GM23338 (cell line): Measurements from ENCODE around the gene TENT4A. TPM values are rescaled to one million over a fixed set of nuclear protein-coding genes. Genes with fewer than 3 reads are reported as not detected.

Source experiments
- ATAC-seq: fragments of 200-7000 bp; cut with Tn5 transposase; 3 replicates; pipeline ENCODE4 v1.9.1; 2020
- DNase-seq: peaks from one replicate; pipeline ENCODE4 v3.0.0-alpha.2; 2015; ENCODE audit warnings: low spot score
- H2AFZ ChIP-seq: fragments of 200-600 bp; sonication (generic); 2 replicates; pipeline ENCODE4 v1.8.0; 2016; ENCODE audit warnings: antibody characterized with exemption, mild to moderate bottlenecking, moderate library complexity
- H3F3A ChIP-seq: fragments of 200-600 bp; sonication (generic); replicated peaks from 2 replicates; pipeline ENCODE4 v1.8.0; 2017; ENCODE audit warnings: antibody characterized with exemption, mixed run types, low read depth
- H3K27ac ChIP-seq: fragments of 200-600 bp; sonication (generic); 2 replicates; pipeline ENCODE4 v1.6.1; 2016; ENCODE audit warnings: low read depth
- H3K27me3 ChIP-seq: fragments of 200-600 bp; sonication (generic); 2 replicates; pipeline ENCODE4 v1.8.0; 2016; ENCODE audit warnings: mild to moderate bottlenecking, mixed run types, moderate library complexity; ENCODE audit not compliant: insufficient read depth
- H3K36me3 ChIP-seq: fragments of 200-600 bp; sonication (generic); 2 replicates; pipeline ENCODE4 v1.8.0; 2016; ENCODE audit warnings: mild to moderate bottlenecking; ENCODE audit not compliant: insufficient read depth
- H3K4me1 ChIP-seq: fragments of 200-600 bp; sonication (generic); 2 replicates; pipeline ENCODE4 v1.8.0; 2016; ENCODE audit warnings: mild to moderate bottlenecking, moderate library complexity; ENCODE audit not compliant: insufficient read depth
- H3K4me2 ChIP-seq: fragments of 200-600 bp; sonication (generic); 2 replicates; pipeline ENCODE4 v1.7.1; 2017; ENCODE audit warnings: mixed run types
- H3K4me3 ChIP-seq: fragments of 200-600 bp; sonication (generic); 2 replicates; pipeline ENCODE4 v1.6.1; 2016; ENCODE audit warnings: mixed run types
- H3K79me2 ChIP-seq: fragments of 200-600 bp; sonication (generic); replicated peaks from 2 replicates; pipeline ENCODE4 v1.8.0; 2017; ENCODE audit warnings: mild to moderate bottlenecking; ENCODE audit not compliant: insufficient read depth
- H3K9me2 ChIP-seq: fragments of 200-600 bp; sonication (generic); 2 replicates; pipeline ENCODE4 v1.8.0; 2017; ENCODE audit not compliant: insufficient read depth
- H4K20me1 ChIP-seq: fragments of 200-600 bp; sonication (generic); replicated peaks from 2 replicates; pipeline ENCODE4 v1.8.0; 2017; ENCODE audit warnings: mild to moderate bottlenecking; ENCODE audit not compliant: insufficient read depth
- H3K27ac Mint-ChIP-seq: 2 replicates; pipeline ENCODE4 v1.8.0; 2020; ENCODE audit warnings: inconsistent platforms, mild to moderate bottlenecking, moderate library complexity, mixed read lengths
- H3K27me3 Mint-ChIP-seq: 3 replicates; pipeline ENCODE4 v1.8.0; 2022; ENCODE audit warnings: low read depth, mild to moderate bottlenecking, moderate library complexity, mixed read lengths, inconsistent platforms; ENCODE audit not compliant: insufficient read depth, poor library complexity
- H3K36me3 Mint-ChIP-seq: 3 replicates; pipeline ENCODE4 v1.8.0; 2021; ENCODE audit warnings: low read depth, mild to moderate bottlenecking, inconsistent platforms, moderate library complexity, mixed read lengths
- H3K4me1 Mint-ChIP-seq: 3 replicates; pipeline ENCODE4 v1.8.0; 2020; ENCODE audit warnings: mild to moderate bottlenecking, inconsistent platforms, mixed read lengths
- H3K4me3 Mint-ChIP-seq: 3 replicates; pipeline ENCODE4 v1.8.0; 2021; ENCODE audit warnings: moderate library complexity, mild to moderate bottlenecking, inconsistent platforms, mixed read lengths
- H3K9me3 Mint-ChIP-seq: 3 replicates; pipeline ENCODE4 v1.8.0; 2020; ENCODE audit warnings: moderate library complexity, mild to moderate bottlenecking, inconsistent platforms, mixed read lengths
- CTCF ChIP-seq, 2 experiments: fragments of 200-600 bp in 1 of 2; sonication (generic) in 1 of 2; conservative IDR thresholded peaks; 2 replicates each; pipeline versions ENCODE4 v1.5.1 to v1.6.1; 2016 to 2017; ENCODE audit warnings: antibody characterized with exemption in 2 of 2, low read depth in 2 of 2, mild to moderate bottlenecking in 2 of 2, moderate library complexity in 1 of 2
- ETS1 ChIP-seq: IDR thresholded peaks from 2 replicates; pipeline ENCODE4 v1.6.1; 2016; ENCODE audit warnings: antibody characterized with exemption
- EZH2 ChIP-seq: fragments of 200-600 bp; sonication (generic); IDR thresholded peaks from one replicate; pipeline ENCODE4 v1.8.0; 2017; ENCODE audit warnings: antibody characterized with exemption, mild to moderate bottlenecking, low read depth; ENCODE audit not compliant: unreplicated experiment
- EZH2phosphoT487 ChIP-seq: fragments of 200-600 bp; sonication (generic); IDR thresholded peaks from one replicate; pipeline ENCODE4 v1.8.1; 2018; ENCODE audit warnings: antibody characterized with exemption; ENCODE audit not compliant: unreplicated experiment
- JUNB ChIP-seq: IDR thresholded peaks from one replicate; pipeline ENCODE4 v1.6.1; 2016; ENCODE audit warnings: antibody characterized with exemption; ENCODE audit not compliant: unreplicated experiment
- NANOG ChIP-seq: IDR thresholded peaks from 2 replicates; pipeline ENCODE4 v1.6.1; 2016; ENCODE audit warnings: antibody characterized with exemption, borderline replicate concordance
- POLR2AphosphoS5 ChIP-seq: IDR thresholded peaks from 2 replicates; pipeline ENCODE4 v1.6.1; 2016; ENCODE audit warnings: antibody characterized with exemption, low read depth
- REST ChIP-seq: IDR thresholded peaks from one replicate; pipeline ENCODE4 v1.6.1; 2018; ENCODE audit warnings: antibody characterized with exemption; ENCODE audit not compliant: unreplicated experiment
- STAT1 ChIP-seq: IDR thresholded peaks from one replicate; pipeline ENCODE4 v1.6.1; 2016; ENCODE audit warnings: antibody characterized with exemption; ENCODE audit not compliant: unreplicated experiment
- polyA plus RNA-seq: library from polyadenylated mRNA; unstranded; fragments of >200 nt; fragmentation: Nextera tagmentation; extraction: Ambion mirVana; gene quantifications from 2 replicates; pipeline ENCODE4 v1.2.1, GENCODE V29; 2016
- total RNA-seq: library from RNA; depleted of rRNA; stranded (reverse); fragments of >200 nt; shearing (Covaris generic); gene quantifications from 2 replicates; pipeline ENCODE4 v1.2.3, GENCODE V29; 2014

Gene TENT4A
- total and polyA plus RNA-seq, 2 experiments from 2014 or later, result 5.3 to 24.0 TPM

GRCh38 chr5:6786786-6787495, 73.7 kb downstream of the TENT4A start (continued):
- TF ChIP-seq REST (no peak), CTCF (conservative IDR thresholded peaks at IDR 0.05; ENCODE audit: low read depth in 2 of 2) (no peak), EZH2 (no peak), NANOG (no peak), JUNB (no peak), EZH2phosphoT487 (no peak), POLR2AphosphoS5 (no peak), ETS1 (no peak)

- no peaks in the 10 kb centered on the region for H3K27me3 ChIP-seq
- no peak for TF ChIP-seq EZH2
- TF ChIP-seq STAT1, result no peak
- TF ChIP-seq POLR2AphosphoS5, result no peak
- TF ChIP-seq NANOG, result no peak
- TF ChIP-seq ETS1, result no peak
- no peak for TF ChIP-seq EZH2phosphoT487
- H4K20me1 ChIP-seq, result no peaks in the 10 kb centered on the region
- no peaks in the 10 kb centered on the region for H3K4me1 ChIP-seq
- no peak overlapping the region for H3K4me2 ChIP-seq
- Mint-ChIP-seq H3K9me3 (no peaks in the 10 kb centered on the region; the same call in 2 of the 3 replicates), H3K27me3 (peaks cover 6% of the 10 kb centered on the region), H3K36me3 (no peaks in the 10 kb centered on the region), H3K4me3 (no peak overlapping the region), H3K27ac (no peak overlapping the region), H3K4me1 (no peaks in the 10 kb centered on the region)
- no peak overlapping the region for H3K27ac ChIP-seq
- no peaks in the 10 kb centered on the region for H3K79me2 ChIP-seq
- no peaks in the 10 kb centered on the region for H3K36me3 ChIP-seq
- no peak overlapping the region for H3K4me3 ChIP-seq
- DNase-seq (no peak), ATAC-seq (no peak)
- H2AFZ ChIP-seq, result no peak overlapping the region
- H3K9me2 ChIP-seq, result no peaks in the 10 kb centered on the region; the same call in 1 of the 2 replicates
- H3F3A ChIP-seq, result no peaks in the 10 kb centered on the region
Measured at GRCh38 chr5:6787941-6788340, 74.7 kb downstream of the TENT4A start.
